NCI-H2196 (cell line): ENCODE results near the gene CARMIL1.

Experiments used
- DNase-seq: peaks from one replicate; lab custom pipeline; 2025; ENCODE audit not compliant: unreplicated experiment; lab: John Stamatoyannopoulos, UW

Gene CARMIL1

DNA sequence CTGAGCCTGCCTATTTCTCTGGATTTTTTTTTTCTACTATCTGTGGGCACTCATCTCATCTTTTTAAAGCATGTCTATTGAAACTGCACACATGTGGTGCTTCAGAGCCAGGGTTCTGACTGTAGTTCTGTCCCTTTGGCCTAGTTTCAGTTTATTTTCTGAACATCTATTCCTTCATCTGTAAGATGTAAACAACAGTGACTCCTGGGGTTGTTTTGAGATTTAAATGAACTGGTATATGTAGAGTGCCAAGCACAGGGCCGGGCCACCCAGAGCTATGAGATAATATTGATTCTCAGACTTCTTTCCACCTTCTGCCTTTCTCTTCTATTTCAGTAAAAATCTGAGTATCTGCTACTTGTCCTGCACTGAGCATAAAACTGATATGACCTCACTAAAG lies 185.1 kb downstream of the CARMIL1 start:
- DNase-seq, result no peak

- DNase-seq, result no peak
These were observed 186.8 kb downstream of the CARMIL1 start for GRCh38 chr6:25465941-25466340.

DNA sequence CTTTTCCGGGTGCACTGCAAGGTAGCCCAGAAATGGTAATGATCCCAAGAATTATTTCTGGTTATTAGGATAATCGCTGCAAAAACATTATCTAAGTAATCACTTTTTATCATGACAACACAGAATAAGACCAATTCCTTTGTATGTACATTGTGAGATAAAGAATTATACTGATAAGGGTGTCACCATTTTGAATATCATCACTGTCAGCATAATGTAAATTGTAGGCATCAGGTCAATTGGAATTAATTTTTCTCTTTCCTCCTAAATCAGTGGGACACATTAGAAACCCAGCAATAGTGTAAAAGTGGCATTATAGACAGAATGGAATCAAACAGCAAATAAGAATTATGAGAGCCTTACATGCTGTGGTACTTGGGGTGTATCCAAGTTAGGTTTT lies 189.7 kb downstream of the CARMIL1 start:
- no peak for DNase-seq

DNA sequence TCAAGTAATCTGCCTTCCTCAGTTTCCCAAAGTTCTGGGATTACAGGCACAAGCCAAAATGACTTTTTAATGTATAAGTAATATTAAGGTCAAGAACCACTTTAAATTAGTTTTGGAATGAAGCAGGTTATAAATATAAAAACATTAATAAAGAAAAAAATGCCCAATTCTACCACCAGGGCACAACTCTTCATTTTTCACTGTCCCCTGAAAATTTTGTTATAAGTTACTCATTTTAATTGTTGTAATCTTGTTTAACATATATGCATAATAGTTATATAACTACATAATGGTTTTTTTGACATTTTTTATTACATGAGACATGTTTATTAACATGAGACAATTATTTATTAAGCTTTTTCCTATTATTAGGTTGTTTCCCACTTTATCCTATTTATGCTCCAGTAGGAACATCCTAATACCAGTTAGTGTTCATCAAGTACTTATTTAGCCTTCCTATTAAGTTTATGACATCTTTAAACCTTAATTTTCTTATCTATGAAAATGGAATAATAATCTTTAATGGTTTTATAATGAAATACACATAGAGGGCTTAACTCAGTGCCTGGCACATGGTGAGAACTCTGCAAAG lies 190.7 kb downstream of the CARMIL1 start:
- no peak for DNase-seq

- DNase-seq, result no peak
These were observed 193.1 kb downstream of the CARMIL1 start for GRCh38 chr6:25472306-25472705.

- DNase-seq, result no peak
These were observed 193.7 kb downstream of the CARMIL1 start for GRCh38 chr6:25472906-25473305.

DNA sequence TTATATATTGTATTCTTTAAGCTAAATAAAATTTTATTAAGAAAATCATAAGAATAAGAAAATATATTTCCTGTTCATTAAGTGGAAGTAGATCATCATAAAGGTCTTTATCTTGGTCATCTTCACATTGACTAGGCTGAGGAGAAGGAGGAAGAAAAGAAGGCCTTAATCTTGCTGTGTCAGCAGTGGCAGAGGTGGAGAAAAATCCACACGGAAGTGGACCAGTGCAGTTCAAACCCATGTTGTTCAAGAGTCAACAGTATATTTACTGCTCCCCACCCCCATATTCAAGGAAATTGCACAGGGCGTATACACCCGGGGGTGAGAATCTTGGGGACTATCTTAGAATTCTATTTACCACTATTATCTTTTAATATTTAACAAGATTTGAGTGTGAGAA lies 194.3 kb downstream of the CARMIL1 start:
- no peak for DNase-seq

DNA sequence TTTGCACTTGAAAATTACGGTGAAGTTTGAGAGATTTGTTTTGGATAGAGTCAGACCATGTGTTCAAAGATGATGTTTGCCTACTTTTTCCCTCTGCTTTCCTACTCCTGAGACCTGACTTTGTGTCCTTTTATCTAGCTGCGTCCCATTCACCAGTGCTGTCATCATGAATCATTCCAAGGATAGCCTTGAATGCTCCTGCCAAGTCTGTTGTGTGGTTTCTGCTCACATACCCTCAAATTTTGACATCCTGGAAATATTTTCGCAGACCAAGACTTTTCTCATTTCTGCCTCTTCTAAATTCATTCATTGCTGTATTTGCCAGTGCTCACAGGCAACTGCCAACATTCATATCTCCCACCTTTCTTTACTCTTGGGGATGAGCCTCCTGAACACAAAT lies 197.0 kb downstream of the CARMIL1 start:
- DNase-seq, result no peak

- DNase-seq, result no peak
These were observed 197.9 kb downstream of the CARMIL1 start for GRCh38 chr6:25477006-25477590.

DNA sequence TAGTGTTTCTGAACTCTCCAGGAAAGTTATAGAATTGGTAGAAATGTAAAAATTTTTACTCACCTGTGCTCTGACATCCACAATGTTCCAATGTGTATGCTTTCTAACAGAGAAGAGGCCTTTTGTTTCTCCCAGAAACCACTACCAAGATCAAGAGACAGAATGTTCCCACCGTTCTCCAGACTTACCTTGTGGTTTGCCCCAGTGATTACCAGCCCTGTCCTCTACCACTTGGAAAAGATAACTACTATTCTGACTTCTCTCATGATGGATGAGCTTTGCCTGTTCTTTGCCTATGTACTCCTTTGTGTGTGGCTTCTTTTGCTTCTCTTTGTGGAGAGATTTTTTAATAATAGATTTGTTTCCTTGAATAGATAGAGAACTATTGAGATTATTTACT lies 199.8 kb downstream of the CARMIL1 start:
- DNase-seq, result no peak

- no peak for DNase-seq
These were observed 202.1 kb downstream of the CARMIL1 start for GRCh38 chr6:25481267-25481666.

GRCh38 chr6:25482996-25483395 lies 203.8 kb downstream of the CARMIL1 start:
- no peak for DNase-seq

GRCh38 chr6:25483943-25484342 lies 204.8 kb downstream of the CARMIL1 start:
- DNase-seq, result no peak

- DNase-seq, result no peak
These were observed 205.7 kb downstream of the CARMIL1 start for GRCh38 chr6:25484900-25485299.

DNA sequence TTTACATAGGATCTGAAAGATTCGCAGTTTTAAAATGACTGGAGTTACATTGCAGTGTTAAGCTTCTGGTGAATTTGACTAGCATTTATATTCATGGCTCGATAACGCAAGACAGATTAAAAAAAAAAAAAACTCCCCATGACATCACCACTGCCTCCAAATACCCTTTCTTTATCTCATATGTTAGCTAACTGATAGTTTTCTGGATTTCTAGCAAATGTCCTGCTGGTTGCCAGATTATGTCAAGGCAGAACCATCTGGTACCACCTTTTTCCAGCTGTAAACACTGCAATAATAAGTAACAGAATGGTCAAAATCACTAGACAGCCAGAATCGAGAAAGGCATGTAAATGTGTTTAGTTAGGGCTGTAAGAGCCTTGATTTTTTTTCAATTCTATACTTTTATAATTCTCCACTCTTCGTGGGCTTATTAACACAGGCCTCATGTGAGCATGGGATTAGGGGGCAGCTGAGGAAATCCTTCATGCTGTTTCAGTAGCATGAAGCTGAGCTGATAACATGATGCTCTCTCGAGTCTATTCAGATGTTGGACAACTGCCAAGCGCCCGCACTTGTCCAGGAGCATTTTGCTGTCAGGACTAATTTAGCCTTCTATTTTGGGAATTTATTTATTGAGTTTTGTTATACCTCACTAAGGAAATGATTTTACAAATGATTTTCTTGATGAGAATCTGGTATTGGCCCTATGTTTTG lies 206.8 kb downstream of the CARMIL1 start:
- peak; percentile 77 for DNase-seq

GRCh38 chr6:25486550-25486949 lies 207.4 kb downstream of the CARMIL1 start:
- no peak for DNase-seq

- peak; percentile 21 for DNase-seq
These were observed 207.8 kb downstream of the CARMIL1 start for GRCh38 chr6:25487012-25487411.

GRCh38 chr6:25488156-25488555 lies 209.0 kb downstream of the CARMIL1 start:
- no peak for DNase-seq

DNA sequence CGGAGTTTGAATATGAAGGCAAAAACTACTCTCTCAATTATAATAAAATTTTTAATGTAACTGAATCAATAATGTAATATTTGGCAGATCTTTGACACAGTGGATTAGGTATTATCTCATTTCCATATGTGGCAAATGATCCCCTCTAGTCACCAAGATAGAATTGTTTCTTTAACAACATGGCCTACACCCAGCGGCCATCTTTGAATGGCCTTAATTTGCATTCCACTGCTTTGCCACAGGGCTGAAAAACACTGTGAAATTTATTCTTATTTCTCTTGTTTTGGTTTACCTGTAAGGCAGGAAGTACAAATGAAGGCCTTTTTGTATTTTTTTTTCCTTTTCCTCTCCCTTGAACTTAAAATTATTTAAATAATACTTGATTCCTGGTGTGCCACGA lies 210.2 kb downstream of the CARMIL1 start:
- DNase-seq, result no peak

GRCh38 chr6:25490018-25490801 lies 211.0 kb downstream of the CARMIL1 start:
- peak; percentile 88 for DNase-seq

DNA sequence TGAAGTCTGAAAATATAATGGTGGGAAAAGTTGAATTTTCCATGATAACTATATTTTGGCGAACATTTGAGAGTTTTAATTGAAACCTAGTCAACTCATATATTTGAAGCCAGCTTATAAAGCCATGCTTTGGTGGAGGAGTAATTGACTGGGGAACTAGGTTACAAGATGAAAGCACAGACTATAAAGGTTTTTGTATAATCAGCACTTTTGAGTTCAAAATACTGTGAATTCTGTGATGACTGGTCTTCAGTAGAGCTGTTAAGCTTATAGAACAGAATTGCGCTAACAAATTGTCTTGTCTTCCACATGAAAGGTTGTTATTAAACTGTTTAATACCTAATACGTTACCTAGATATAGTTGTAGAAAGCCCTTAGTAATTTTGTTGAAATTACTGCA lies 213.8 kb downstream of the CARMIL1 start:
- no peak for DNase-seq

GRCh38 chr6:25494469-25494868 lies 215.3 kb downstream of the CARMIL1 start:
- no peak for DNase-seq
